Lower leg skin (tissue), 3 donors: ENCODE measurements around the gene SRGAP1.

Experiments
- POLR2A ChIP-seq, 2 donors: fragments of 450-650 bp; IDR thresholded peaks; one replicate each; pipeline ENCODE4 v1.6.1; 2016 to 2017; ENCODE audit warnings: antibody characterized with exemption in 2 of 2, mild to moderate bottlenecking in 1 of 2, moderate library complexity in 1 of 2
- TF ChIP-seq, protein P1 (sequence below), 3 donors: fragments of 450-650 bp; IDR thresholded peaks; one replicate each; pipeline ENCODE4 v1.5.1; 2016; ENCODE audit warnings: antibody characterized with exemption in 3 of 3, mild to moderate bottlenecking in 3 of 3, moderate library complexity in 2 of 3

DNA sequence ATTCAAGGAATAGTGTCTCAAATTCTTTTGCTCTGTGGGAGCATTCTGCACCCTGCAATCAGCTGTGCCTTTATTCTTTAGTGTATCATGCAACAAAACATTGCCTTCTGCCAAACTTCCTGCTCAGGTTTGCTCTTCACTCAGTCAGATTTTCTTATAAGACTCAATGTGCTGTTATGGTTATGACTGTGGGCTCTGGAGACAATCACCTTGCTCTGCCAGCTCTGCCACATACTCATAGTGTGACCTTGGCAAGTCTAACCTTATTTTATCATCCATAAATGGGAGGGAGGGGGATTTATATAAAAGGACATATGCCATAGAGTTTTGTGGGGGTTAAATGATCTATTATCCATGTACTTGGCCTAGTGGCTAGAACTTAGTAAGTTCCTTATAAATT, 51.3 kb downstream of the SRGAP1 start:
- TF ChIP-seq, protein P1, sequence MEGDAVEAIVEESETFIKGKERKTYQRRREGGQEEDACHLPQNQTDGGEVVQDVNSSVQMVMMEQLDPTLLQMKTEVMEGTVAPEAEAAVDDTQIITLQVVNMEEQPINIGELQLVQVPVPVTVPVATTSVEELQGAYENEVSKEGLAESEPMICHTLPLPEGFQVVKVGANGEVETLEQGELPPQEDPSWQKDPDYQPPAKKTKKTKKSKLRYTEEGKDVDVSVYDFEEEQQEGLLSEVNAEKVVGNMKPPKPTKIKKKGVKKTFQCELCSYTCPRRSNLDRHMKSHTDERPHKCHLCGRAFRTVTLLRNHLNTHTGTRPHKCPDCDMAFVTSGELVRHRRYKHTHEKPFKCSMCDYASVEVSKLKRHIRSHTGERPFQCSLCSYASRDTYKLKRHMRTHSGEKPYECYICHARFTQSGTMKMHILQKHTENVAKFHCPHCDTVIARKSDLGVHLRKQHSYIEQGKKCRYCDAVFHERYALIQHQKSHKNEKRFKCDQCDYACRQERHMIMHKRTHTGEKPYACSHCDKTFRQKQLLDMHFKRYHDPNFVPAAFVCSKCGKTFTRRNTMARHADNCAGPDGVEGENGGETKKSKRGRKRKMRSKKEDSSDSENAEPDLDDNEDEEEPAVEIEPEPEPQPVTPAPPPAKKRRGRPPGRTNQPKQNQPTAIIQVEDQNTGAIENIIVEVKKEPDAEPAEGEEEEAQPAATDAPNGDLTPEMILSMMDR (IDR thresholded peaks at IDR 0.05), result no peak
- TF ChIP-seq POLR2A (IDR thresholded peaks at IDR 0.05), result no peak
